RWPE1 (cell line): ENCODE measurements around the gene DDX4.

Experiments used
- CTCF ChIA-PET: fragments of 350-600 bp; sonication (Branson Sonifier 250); formaldehyde crosslinking; extraction: SDS; loops from one replicate; lab custom pipeline; 2021; lab: Yijun Ruan, JAX
- POLR2A ChIA-PET: fragments of 400-600 bp; formaldehyde crosslinking; extraction: SDS; loops from one replicate; lab custom pipeline; 2020; ENCODE audit warnings: antibody characterized with exemption; ENCODE audit not compliant: low non-redundant PET; lab: Yijun Ruan, JAX
- DNase-seq: peaks from one replicate; pipeline ENCODE4 v3.0.0; 2012; ENCODE audit warnings: low spot score
- H3K27ac ChIP-seq: fragments of 450-650 bp; 2 replicates; pipeline ENCODE4 v1.5.1; 2017
- TF ChIP-seq, protein P1 (sequence below): fragments of 450-650 bp; conservative IDR thresholded peaks from 2 replicates; pipeline ENCODE4 v1.5.1; 2017; ENCODE audit warnings: low read depth, mild to moderate bottlenecking

The DDX4 gene

DNA sequence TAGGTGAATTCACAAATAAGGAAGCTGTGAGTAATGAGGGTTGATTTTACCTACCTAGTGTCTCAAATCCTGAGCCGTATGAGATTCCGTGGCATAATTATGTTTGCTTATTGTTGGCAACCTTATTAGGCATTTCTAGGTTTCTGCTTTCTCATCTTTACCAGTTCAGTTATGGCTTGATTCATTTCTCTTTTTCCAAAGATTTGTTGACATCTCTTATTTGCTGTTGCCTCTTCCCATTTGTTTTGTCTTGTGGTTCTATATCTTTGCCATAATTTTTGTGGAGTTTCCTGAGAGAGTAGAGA is 113.8 kb downstream of the DDX4 start:
- TF ChIP-seq, protein P1, sequence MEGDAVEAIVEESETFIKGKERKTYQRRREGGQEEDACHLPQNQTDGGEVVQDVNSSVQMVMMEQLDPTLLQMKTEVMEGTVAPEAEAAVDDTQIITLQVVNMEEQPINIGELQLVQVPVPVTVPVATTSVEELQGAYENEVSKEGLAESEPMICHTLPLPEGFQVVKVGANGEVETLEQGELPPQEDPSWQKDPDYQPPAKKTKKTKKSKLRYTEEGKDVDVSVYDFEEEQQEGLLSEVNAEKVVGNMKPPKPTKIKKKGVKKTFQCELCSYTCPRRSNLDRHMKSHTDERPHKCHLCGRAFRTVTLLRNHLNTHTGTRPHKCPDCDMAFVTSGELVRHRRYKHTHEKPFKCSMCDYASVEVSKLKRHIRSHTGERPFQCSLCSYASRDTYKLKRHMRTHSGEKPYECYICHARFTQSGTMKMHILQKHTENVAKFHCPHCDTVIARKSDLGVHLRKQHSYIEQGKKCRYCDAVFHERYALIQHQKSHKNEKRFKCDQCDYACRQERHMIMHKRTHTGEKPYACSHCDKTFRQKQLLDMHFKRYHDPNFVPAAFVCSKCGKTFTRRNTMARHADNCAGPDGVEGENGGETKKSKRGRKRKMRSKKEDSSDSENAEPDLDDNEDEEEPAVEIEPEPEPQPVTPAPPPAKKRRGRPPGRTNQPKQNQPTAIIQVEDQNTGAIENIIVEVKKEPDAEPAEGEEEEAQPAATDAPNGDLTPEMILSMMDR = no peak
- ChIA-PET CTCF (interaction anchor here (0.6 kb wide), 1 partner anchor 60 kb away, joined by 3 read pairs; no protein-coding TSS in a partner anchor), POLR2A (no interaction called here)
- no peak overlapping the region for H3K27ac ChIP-seq
- DNase-seq = no peak

DNA sequence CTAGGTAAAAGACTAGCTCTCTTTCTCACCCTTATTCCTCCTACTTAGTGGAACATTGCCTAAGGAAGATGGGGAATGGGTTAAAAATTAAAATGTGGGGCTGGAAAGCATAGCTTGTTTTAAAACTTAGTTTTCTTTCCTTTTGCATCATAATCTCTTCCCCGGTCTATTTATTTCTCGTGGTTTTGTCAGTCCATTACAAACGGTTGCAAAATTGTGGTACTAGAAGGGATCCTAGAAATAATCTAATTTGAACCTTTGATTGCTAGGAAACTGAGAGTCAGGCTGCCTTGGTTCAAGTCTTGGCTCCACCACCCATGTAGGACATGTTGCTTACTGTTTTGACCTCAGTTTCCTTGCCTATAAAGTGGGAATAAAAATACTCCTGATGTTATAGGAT is 114.6 kb downstream of the DDX4 start:
- ChIA-PET CTCF (interaction anchor here (0.7 kb wide), 1 partner anchor 989 kb away, joined by 3 read pairs; no protein-coding TSS in a partner anchor), POLR2A (interaction anchor here (0.6 kb wide), 1 partner anchor 634 kb away, joined by 4 read pairs; no protein-coding TSS in a partner anchor)
- no peak for DNase-seq
- H3K27ac ChIP-seq = no peak overlapping the region
- TF ChIP-seq, protein P1 = no peak

DNA sequence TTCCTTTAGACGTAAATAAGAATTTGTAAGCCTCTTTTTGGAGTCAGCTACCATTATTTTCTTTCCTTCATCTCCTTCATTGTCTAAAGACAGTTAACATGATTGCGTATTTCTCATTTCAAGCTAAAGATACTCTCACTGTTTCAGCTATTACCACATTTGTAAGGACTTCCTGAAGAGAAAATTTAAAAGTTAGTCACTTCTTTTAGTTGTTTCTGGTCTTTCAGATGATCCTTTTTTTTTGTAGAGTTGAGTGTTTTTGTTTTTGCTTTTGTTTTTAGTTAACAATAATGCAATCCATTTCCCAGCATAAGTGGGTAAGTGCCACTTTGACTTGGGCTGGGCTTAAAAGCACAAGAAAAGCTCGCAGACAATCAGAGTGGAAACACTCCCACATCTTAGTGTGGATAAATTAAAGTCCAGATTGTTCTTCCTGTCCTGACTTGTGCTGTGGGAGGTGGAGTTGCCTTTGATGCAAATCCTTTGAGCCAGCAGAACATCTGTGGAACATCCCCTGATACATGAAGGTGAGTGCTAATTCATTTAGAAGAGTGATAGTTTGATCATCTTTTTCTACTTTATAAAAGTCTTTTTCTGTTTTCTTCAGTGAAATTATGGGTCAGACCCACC is 115.3 kb downstream of the DDX4 start:
- DNase-seq = peak; percentile 60
- CTCF ChIA-PET = interaction anchor here (0.7 kb wide), 1 partner anchor 989 kb away, joined by 3 read pairs; no protein-coding TSS in a partner anchor
- TF ChIP-seq, protein P1 = no peak
- POLR2A ChIA-PET = interaction anchor here (0.6 kb wide), 1 partner anchor 635 kb away, joined by 4 read pairs; no protein-coding TSS in a partner anchor
- H3K27ac ChIP-seq = no peak overlapping the region

DNA sequence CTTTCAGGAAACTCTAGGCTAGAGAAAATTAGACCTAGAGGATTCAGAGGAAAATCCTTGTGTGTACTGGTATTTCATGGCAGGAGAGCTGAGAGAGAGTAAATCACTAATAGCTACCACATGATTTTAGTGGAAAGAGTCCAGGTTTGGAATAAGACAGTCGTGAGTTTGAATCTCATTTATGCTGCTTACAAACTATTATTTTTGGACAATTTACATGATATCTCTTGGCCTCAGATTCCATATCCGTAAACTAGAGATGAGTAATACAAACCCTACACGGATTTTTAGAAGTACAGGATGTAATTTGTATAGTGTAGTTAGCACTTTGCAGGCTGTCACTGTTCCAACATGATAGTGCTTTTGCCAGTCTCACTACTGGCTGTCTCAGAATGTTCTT is 116.0 kb downstream of the DDX4 start:
- POLR2A ChIA-PET = no interaction called here

DNA sequence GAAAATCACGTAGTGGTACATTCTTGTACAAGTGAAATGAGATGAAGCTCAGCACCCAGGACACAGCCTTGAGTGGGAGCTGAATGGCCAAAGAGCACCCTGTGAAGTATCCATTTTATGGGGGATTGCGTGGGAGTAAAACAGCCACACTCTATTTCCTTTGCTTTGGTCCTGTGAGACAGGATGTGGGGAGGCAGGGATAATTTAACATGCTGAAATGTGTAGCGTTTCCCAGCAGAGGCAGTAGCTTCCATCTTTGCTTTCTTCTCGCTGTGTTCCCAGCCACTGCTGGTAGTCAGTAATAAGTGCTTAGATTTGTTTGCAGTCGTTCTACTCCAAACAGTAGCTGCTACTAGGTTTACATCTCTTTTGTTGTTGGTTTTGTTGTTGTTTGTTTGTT is 117.6 kb downstream of the DDX4 start:
- POLR2A ChIA-PET = no interaction called here

More for the DNA sequence above, 116.0 kb downstream of the DDX4 start:
- H3K27ac ChIP-seq = no peak overlapping the region
- TF ChIP-seq, protein P1 = no peak
- CTCF ChIA-PET = interaction anchor here (0.7 kb wide), 1 partner anchor 16 kb away, joined by 3 read pairs; no protein-coding TSS in a partner anchor
- no peak for DNase-seq

DNA sequence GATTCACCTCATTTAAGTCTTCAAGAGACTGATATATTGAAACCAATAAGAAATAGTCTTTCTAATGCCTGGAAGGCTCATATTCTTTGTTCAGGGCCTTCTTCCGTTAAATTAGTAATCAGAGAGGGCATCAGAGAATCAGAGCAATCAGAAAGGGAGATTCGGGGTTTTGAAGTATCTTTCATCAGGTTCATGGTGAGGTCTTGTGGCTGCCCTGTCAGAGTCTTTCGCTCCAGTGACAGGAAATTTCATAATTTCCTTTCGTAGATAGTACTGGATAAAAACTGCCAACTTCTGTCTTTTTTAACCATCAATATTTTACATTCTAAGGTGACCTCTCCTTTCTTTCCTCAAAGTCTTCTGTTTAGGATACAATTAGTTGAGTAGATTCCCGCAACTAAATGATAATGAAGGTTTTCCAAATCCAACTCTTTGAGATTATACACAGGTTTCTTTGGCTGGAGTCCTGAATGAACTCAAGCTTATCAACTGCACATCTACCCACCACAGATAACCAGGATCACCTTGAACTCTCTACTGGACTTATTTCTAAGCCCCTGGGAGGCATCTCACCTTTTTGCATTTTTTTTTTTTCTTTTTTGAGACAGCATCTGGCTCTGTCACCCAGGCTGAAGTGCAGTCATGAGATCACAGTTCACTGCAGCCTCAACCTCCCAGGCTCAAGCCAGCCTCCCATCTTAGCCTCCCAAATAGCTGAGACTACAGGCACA is 118.8 kb downstream of the DDX4 start:
- POLR2A ChIA-PET = no interaction called here
- no peak overlapping the region for H3K27ac ChIP-seq
- TF ChIP-seq, protein P1 = no peak
- CTCF ChIA-PET = no interaction called here
- DNase-seq = no peak

More for the DNA sequence above, 117.6 kb downstream of the DDX4 start:
- TF ChIP-seq, protein P1 = no peak
- DNase-seq = no peak
- no peak overlapping the region for H3K27ac ChIP-seq
- CTCF ChIA-PET = no interaction called here
